ENCODE data around the gene MFSD11. TPM values are rescaled to one million over a fixed set of nuclear protein-coding genes. Genes with fewer than 3 reads are reported as not detected.

The MFSD11 gene
- total RNA-seq, 1 experiment from 2014 or later = 23.9 TPM

GRCh38 chr17:76718516-76718915 is 19.4 kb upstream of the MFSD11 start:
- Mint-ChIP-seq H3K9me3 (ENCODE audit: low read depth, unreplicated experiment) (no peaks in the 10 kb centered on the region), H3K4me1 (ENCODE audit: low read depth, unreplicated experiment) (peaks cover 13% of the 10 kb centered on the region), H3K27me3 (ENCODE audit: unreplicated experiment) (no peaks in the 10 kb centered on the region), H3K27ac (ENCODE audit: unreplicated experiment) (no peak overlapping the region), H3K4me3 (ENCODE audit: low read depth, unreplicated experiment) (no peak overlapping the region), H3K36me3 (ENCODE audit: insufficient read depth, unreplicated experiment) (peaks cover 77% of the 10 kb centered on the region)
- CTCF ChIA-PET = no interaction called here
- no peak for DNase-seq
- no TSS peak for BruUV-seq (replicated peaks)
- intact Hi-C loops (cut with micrococcal nuclease; ENCODE audit: unreplicated experiment) = loop anchor here (10.0 kb wide), 1 partner anchor 74 kb away; the partner anchor contains the start of gene ST6GALNAC1
- no peak for TF ChIP-seq CTCF (IDR thresholded peaks at IDR 0.05; ENCODE audit: unreplicated experiment)

- no peak for DNase-seq
- no peaks in the 10 kb centered on the region for H3K9me3 Mint-ChIP-seq (ENCODE audit: low read depth, unreplicated experiment)
- CTCF ChIA-PET = no interaction called here
- TF ChIP-seq CTCF (IDR thresholded peaks at IDR 0.05; ENCODE audit: unreplicated experiment) = no peak
- H3K4me1 Mint-ChIP-seq (ENCODE audit: low read depth, unreplicated experiment) = peaks cover 1% of the 10 kb centered on the region
- no peak overlapping the region for H3K27ac Mint-ChIP-seq (ENCODE audit: unreplicated experiment)
- no peak overlapping the region for H3K4me3 Mint-ChIP-seq (ENCODE audit: low read depth, unreplicated experiment)
- intact Hi-C loops (cut with micrococcal nuclease; ENCODE audit: unreplicated experiment) = no loop called here
- H3K36me3 Mint-ChIP-seq (ENCODE audit: insufficient read depth, unreplicated experiment) = peaks cover 83% of the 10 kb centered on the region
- H3K27me3 Mint-ChIP-seq (ENCODE audit: unreplicated experiment) = no peaks in the 10 kb centered on the region
- no TSS peak for BruUV-seq (replicated peaks)
Measured at GRCh38 chr17:76720211-76720610, 17.7 kb upstream of the MFSD11 start.

GRCh38 chr17:76720941-76721340 is 17.0 kb upstream of the MFSD11 start:
- no peaks in the 10 kb centered on the region for H3K27me3 Mint-ChIP-seq (ENCODE audit: unreplicated experiment)
- intact Hi-C loops (cut with micrococcal nuclease; ENCODE audit: unreplicated experiment) = no loop called here
- H3K4me3 Mint-ChIP-seq (ENCODE audit: low read depth, unreplicated experiment) = no peak overlapping the region
- H3K4me1 Mint-ChIP-seq (ENCODE audit: low read depth, unreplicated experiment) = no peaks in the 10 kb centered on the region
- CTCF ChIA-PET = no interaction called here
- no peak for TF ChIP-seq CTCF (IDR thresholded peaks at IDR 0.05; ENCODE audit: unreplicated experiment)
- DNase-seq = no peak
- no TSS peak for BruUV-seq (replicated peaks)
- H3K36me3 Mint-ChIP-seq (ENCODE audit: insufficient read depth, unreplicated experiment) = peaks cover 83% of the 10 kb centered on the region
- H3K27ac Mint-ChIP-seq (ENCODE audit: unreplicated experiment) = no peak overlapping the region
- no peaks in the 10 kb centered on the region for H3K9me3 Mint-ChIP-seq (ENCODE audit: low read depth, unreplicated experiment)

GRCh38 chr17:76721463-76721862 is 16.5 kb upstream of the MFSD11 start:
- Mint-ChIP-seq H3K9me3 (ENCODE audit: low read depth, unreplicated experiment) (no peaks in the 10 kb centered on the region), H3K27me3 (ENCODE audit: unreplicated experiment) (no peaks in the 10 kb centered on the region), H3K4me3 (ENCODE audit: low read depth, unreplicated experiment) (no peak overlapping the region), H3K27ac (ENCODE audit: unreplicated experiment) (no peak overlapping the region), H3K36me3 (ENCODE audit: insufficient read depth, unreplicated experiment) (peaks cover 86% of the 10 kb centered on the region), H3K4me1 (ENCODE audit: low read depth, unreplicated experiment) (no peaks in the 10 kb centered on the region)
- intact Hi-C loops (cut with micrococcal nuclease; ENCODE audit: unreplicated experiment) = no loop called here
- TF ChIP-seq CTCF (IDR thresholded peaks at IDR 0.05; ENCODE audit: unreplicated experiment) = no peak
- CTCF ChIA-PET = no interaction called here
- no peak for DNase-seq
- no TSS peak for BruUV-seq (replicated peaks)

Data from Calu3 (cell line).